C4-2B (cell line): Measurements from ENCODE around the gene CHN2.

Experiments used
- CTCF ChIP-seq: fragments of 450-650 bp; conservative IDR thresholded peaks from 2 replicates; pipeline ENCODE4 v1.5.1; 2017; ENCODE audit warnings: mild to moderate bottlenecking
- ZFX ChIP-seq: fragments of 450-650 bp; IDR thresholded peaks from 2 replicates; pipeline ENCODE4 v1.6.1; 2017

- TF ChIP-seq CTCF (no peak), ZFX (no peak)
Observed at GRCh38 chr7:29454899-29455451, 260.4 kb downstream of the CHN2 start.
